Stimulated activated CD4-positive, alpha-beta T cell treated with anti-CD3 and anti-CD28 coated beads, Interleukin-2, amount 100 ng/mL, for 24 hours (primary cell): ENCODE results near the gene BAIAP2L1.
"Not testable (repeated sequence)": the region's sequence is repeated elsewhere in the genome, so short reads cannot be mapped to it uniquely, and the experiment has no call there.

Experiments
- DNase-seq, 2 donors: peaks; one replicate each; pipeline ENCODE4 v3.0.0-alpha.2; 2020

Gene BAIAP2L1

GRCh38 chr7:98400542-98401340 is at the start of gene BAIAP2L1:
Gene BAIAP2L1, minus strand, starts transcription at chr7:98401090. Its CDS starts 238 bp downstream, at chr7:98400852.
- peak; percentile 78 to 87 for DNase-seq

GRCh38 chr7:98448766-98449165 is 47.9 kb upstream of the BAIAP2L1 start:
- no peak for DNase-seq

- DNase-seq = not testable (repeated sequence)
Measured at GRCh38 chr7:98440992-98441391, 40.1 kb upstream of the BAIAP2L1 start.

- DNase-seq = no peak
Measured at GRCh38 chr7:98439484-98439883, 38.6 kb upstream of the BAIAP2L1 start.

GRCh38 chr7:98434087-98434486 is 33.2 kb upstream of the BAIAP2L1 start:
- DNase-seq = no peak

- DNase-seq = no peak
Measured at GRCh38 chr7:98429799-98430198, 28.9 kb upstream of the BAIAP2L1 start.

GRCh38 chr7:98423043-98423442 is 22.2 kb upstream of the BAIAP2L1 start:
- no peak for DNase-seq

GRCh38 chr7:98420966-98421612 is 20.2 kb upstream of the BAIAP2L1 start:
- peak; percentile 64 to 75 for DNase-seq

- not testable (repeated sequence) for DNase-seq
Measured at GRCh38 chr7:98419988-98420387, 19.1 kb upstream of the BAIAP2L1 start.

- not testable (repeated sequence) for DNase-seq
Measured at GRCh38 chr7:98419316-98419691, 18.4 kb upstream of the BAIAP2L1 start.

GRCh38 chr7:98418636-98419315 is 17.9 kb upstream of the BAIAP2L1 start:
- peak; percentile 33 to 35 for DNase-seq

GRCh38 chr7:98418271-98418635 is 17.4 kb upstream of the BAIAP2L1 start:
- DNase-seq = no peak

- not testable (repeated sequence) for DNase-seq
Measured at GRCh38 chr7:98417604-98418270, 16.8 kb upstream of the BAIAP2L1 start.

- no peak for DNase-seq
Measured at GRCh38 chr7:98414205-98414900, 13.5 kb upstream of the BAIAP2L1 start.

- DNase-seq = not testable (repeated sequence)
Measured at GRCh38 chr7:98413655-98414054, 12.8 kb upstream of the BAIAP2L1 start.

- DNase-seq = no peak
Measured at GRCh38 chr7:98409843-98410242, 9.0 kb upstream of the BAIAP2L1 start.

- not testable (repeated sequence) for DNase-seq
Measured at GRCh38 chr7:98408146-98408545, 7.3 kb upstream of the BAIAP2L1 start.

- DNase-seq = no peak
Measured at GRCh38 chr7:98406827-98407226, 5.9 kb upstream of the BAIAP2L1 start.

GRCh38 chr7:98404840-98405239 is 4.0 kb upstream of the BAIAP2L1 start:
- DNase-seq = no peak

GRCh38 chr7:98399890-98400541 is 874 bp downstream of the BAIAP2L1 start:
- no peak for DNase-seq

- DNase-seq = no peak
Measured at GRCh38 chr7:98399462-98399861, 1.4 kb downstream of the BAIAP2L1 start.
